Measurements from ENCODE around the gene ICOS.

- TF ChIP-seq EZH2 (IDR thresholded peaks at IDR 0.05; ENCODE audit: low read depth) = no peak
- no peak for TF ChIP-seq CTCF (conservative IDR thresholded peaks at IDR 0.05)
Observed at GRCh38 chr2:203996692-203997091, 60.1 kb downstream of the ICOS start.

All from PC-9 (cell line).